NCI-H510A treated with DMSO at 0.1 percent for 48 hours (cell line): ENCODE measurements around the gene PKP2.

ENCODE experiments used
- DNase-seq: peaks from one replicate; lab custom pipeline; 2025; lab: John Stamatoyannopoulos, UW

The PKP2 gene

GRCh38 chr12:32809196-32809595, 87.4 kb downstream of the PKP2 start:
- DNase-seq, result no peak

- DNase-seq, result no peak
Observed at GRCh38 chr12:32804301-32804700, 92.3 kb downstream of the PKP2 start.

DNA sequence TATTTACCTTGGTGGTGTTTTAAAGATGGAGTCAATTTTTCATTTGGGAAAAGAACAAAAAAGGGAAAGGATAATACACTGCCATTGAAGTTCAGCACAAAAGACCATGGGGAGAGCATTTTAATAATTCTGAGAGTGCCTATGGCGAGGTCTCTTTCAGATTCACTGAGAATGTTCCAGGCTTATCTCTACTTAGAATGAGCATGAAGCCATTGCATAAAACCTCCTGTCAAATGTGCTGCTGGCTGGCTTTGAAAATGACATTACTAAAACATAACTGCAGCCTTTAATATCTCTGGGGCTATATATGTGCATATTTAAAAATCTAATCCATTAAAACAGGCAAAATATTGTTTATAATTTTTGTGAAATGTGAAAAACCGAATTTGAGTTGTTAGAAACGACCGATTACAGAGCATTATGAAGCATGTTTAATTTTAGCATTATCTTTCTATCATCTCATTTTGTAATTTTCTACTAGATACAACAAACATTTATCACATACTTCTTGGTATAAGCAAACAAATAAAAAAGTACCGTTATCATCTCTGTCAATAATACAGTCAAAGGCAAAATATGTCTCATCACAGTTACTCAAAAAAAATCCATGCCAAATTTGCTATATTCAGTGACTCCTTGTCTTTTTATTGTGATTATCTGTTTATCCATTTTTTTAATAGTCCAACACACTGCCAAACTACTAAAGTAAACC, 95.2 kb downstream of the PKP2 start:
- DNase-seq, result no peak

- DNase-seq, result no peak
Observed at GRCh38 chr12:32794281-32794680, 102.3 kb downstream of the PKP2 start.

- no peak for DNase-seq
Observed at GRCh38 chr12:32789916-32790315, 106.7 kb downstream of the PKP2 start.

DNA sequence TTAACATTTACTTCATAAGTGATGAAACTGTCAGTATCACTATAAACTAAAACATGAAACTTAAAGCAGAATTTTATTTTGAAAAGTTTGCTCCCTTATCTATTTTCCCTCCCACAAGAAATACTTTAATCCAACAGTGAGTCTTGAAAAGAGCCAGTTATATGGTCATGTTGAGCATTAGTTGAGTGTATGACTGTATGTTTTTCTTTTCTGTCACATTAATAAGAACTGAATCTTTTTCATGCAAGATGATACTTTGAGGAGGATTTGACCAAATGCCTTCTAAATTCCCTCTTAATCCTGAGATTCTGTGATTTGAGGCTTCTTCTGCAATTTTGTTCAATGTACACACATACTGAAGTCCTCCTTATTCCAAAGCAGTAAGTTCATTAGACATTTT, 107.1 kb downstream of the PKP2 start:
- DNase-seq, result no peak

DNA sequence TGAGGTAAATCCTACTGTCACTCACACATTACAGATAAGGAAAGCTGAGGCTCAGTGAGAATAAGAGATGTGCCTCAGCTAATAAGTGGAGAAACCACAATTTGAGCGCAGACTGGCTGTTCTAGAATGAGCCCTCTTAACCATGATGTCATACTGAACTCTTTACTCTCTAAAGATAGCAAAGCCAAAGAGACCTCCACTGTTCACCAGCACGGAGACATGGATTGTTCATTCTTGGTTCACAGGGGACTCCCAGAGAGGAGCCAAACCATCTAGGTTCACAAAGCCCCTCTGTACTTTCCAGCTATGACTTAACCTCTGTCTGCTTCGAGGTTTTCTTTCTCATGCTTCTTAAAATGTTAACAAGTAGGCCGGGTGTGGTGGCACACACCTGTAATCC, 108.2 kb downstream of the PKP2 start:
- DNase-seq, result no peak

DNA sequence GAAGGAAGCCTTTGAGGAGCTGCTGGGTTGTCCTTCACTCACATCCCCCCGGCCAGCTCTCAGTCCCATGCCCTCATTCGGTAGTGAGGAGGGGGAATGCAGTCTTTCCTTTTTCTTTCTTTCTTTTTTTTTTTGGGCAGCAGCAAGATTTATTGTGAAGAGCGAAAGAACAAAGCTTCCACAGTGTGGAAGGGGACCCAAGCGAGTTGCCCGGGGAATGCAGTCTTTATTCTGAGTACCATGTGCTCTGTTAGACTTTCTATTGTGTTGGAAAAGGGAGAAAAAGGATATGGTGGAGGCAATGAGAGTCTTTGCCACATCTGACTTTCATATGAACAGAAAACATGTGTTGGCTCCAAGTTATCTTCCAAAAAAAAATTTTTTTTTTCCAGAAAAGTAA, 111.0 kb downstream of the PKP2 start:
- no peak for DNase-seq

DNA sequence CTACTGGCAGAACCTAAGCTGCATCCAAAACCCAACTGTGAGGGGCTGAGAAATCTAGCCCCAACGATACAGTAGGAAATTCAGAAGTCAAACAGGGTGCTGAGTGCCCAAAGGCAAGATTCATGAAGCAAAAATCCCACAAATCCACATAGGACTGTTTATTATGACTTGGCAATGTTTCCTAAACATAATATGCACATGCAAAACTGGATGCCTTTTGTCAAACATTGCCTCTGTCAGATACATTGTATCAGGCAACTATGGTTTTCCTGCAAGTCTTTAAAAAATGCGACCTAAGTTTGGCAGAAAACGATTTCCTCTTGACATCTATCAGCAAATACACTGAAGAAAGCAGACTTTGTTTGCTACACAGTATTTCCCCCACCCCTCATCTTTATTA, 113.5 kb downstream of the PKP2 start:
- DNase-seq, result no peak

GRCh38 chr12:32780071-32780470, 116.5 kb downstream of the PKP2 start:
- DNase-seq, result no peak

GRCh38 chr12:32777691-32778175, 118.8 kb downstream of the PKP2 start:
- no peak for DNase-seq

DNA sequence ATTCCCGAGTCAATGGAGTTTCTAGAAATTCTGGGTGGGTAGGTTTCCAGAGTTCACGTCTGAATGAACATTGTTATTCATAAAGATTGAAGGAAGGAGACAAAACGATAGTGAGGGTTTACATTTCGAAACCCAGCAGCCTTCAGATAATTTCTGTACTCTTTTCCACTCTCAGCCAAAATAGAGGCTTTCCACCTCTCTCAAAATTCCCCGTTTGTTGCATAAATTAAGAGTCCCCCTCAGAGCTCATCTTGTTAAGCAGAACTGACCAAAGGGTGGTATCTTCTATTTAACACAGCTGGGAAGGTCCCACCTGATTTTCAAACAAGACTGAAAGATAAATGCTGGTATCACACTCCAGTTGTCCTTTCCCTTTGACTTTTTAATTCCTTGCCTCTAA, 119.4 kb downstream of the PKP2 start:
- no peak for DNase-seq

- DNase-seq, result no peak
Observed at GRCh38 chr12:32776258-32776657, 120.3 kb downstream of the PKP2 start.

GRCh38 chr12:32773691-32774090, 122.9 kb downstream of the PKP2 start:
- DNase-seq, result no peak

GRCh38 chr12:32770141-32770540, 126.4 kb downstream of the PKP2 start:
- no peak for DNase-seq

DNA sequence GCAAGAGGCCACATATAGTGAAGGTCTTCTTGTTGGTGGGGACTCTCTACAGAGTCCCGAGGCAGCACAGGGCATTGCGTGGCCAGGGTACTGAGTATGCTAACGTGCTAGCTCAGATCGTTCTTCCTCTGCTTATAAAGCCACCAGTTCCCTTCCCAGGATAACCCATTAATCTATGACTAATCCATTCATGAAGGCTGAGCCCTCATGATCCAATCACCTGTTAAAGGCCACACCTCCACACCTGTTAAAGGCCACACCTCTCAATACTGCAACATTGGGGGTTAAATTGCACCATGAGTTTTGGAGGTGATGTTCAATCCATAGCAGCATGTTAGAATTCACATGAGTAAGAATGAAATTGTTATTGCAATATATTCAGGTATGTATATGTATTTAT, 128.1 kb downstream of the PKP2 start:
- no peak for DNase-seq

- no peak for DNase-seq
Observed at GRCh38 chr12:32765906-32766305, 130.7 kb downstream of the PKP2 start.

DNA sequence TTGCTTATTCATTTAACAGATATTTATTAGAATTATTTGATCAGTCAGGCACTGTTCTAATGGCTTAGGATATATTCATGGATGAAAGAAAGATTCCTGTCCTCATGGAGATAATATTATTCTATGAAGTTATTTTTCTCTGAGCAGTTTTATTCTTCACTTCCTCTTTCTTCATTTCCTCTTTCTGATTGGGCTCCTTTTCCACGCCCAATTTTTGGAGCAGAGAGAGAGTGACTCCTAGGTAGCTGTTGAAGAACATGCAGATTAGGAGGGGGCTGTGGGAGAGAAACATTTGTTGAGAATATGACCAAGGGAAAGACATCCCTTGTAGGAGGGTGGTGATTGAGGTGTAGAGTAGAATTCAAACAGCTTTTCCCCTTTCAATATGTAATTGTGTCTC, 134.9 kb downstream of the PKP2 start:
- DNase-seq, result no peak

DNA sequence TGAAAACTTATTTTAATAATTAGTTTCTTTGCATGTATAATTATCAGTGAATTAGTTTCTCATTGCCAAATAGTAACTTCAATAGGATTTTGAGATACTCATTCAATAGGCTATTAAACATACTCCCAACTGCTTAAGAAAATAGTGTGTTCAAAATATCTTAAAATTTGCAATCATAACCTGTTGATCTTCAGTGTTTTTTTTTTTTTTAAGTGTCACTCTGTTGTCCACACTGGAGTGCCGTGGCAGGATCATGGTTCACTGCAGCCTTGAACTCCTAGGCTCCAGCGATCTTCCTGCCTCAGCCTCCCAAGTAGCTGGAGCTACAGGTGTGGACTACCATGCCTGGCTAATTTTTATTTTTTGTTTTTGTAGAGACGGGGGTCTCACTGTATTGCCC, 139.4 kb downstream of the PKP2 start:
- no peak for DNase-seq

DNA sequence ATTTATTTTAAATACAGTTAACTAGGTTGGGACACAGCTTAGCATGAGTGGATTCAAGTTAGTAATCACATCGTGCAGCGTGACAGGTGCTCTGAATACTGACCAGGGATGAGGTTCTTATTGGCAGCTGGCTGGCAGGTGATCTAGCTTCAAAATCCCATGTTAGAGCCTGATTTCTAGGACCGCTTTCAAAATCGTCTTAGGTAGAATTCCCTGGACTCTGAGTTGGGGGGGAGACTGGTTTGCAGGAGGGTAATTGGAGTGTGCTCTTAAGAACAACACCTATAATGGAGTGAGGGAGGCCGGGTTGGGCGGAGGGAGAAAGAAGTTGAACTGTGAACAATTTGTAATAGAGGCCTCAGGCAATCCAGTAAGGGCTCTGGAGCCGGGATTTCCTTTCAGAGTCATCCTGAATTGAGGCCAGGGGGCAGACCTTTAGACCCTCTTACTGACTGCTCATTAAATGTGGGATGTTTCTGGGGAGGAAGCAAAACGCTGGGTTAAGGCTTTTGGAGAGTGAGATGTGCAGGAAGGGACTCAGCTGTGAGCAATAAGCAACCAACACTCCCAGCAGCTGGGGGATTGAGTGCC, 140.0 kb downstream of the PKP2 start:
- DNase-seq, result no peak

GRCh38 chr12:32755654-32756475, 140.7 kb downstream of the PKP2 start, which contains the start of gene YARS2:
Gene YARS2, minus strand, starts transcription at chr12:32755897. Its CDS starts 23 bp downstream, at chr12:32755874.
- DNase-seq, result peak; percentile 73

GRCh38 chr12:32755051-32755653, 141.4 kb downstream of the PKP2 start:
- peak; percentile 43 for DNase-seq
